Esophagus muscularis mucosa (tissue), 4 donors: ENCODE measurements around the gene NT5DC2. TPM values are rescaled to one million over a fixed set of nuclear protein-coding genes. Genes with fewer than 3 reads are reported as not detected.

ENCODE experiments used
- DNase-seq: peaks from one replicate; pipeline ENCODE4 v3.0.0-alpha.2; 2017; ENCODE audit errors: extremely low spot score
- H3K27ac ChIP-seq, 4 donors: fragments of 200-600 bp; sonication (generic); replicated peaks in 1 of 4; 1 replicate in 3 of 4; 2 replicates in 1 of 4; pipeline ENCODE4 v1.5.1; 2016 to 2019; ENCODE audit warnings: mild to moderate bottlenecking in 1 of 4
- H3K27me3 ChIP-seq, 4 donors: fragments of 200-600 bp; sonication (generic); one replicate each; pipeline versions ENCODE4 v1.5.1 to v1.6.0; 2016 to 2019
- H3K36me3 ChIP-seq, 4 donors: fragments of 200-600 bp; sonication (generic); one replicate each; pipeline ENCODE4 v1.5.1; 2016 to 2019
- H3K4me1 ChIP-seq, 4 donors: fragments of 200-600 bp; sonication (generic); one replicate each; pipeline ENCODE4 v1.5.1; 2016 to 2019
- H3K4me3 ChIP-seq, 4 donors: fragments of 200-600 bp; sonication (generic); 1 replicate in 2 of 4; 2 replicates in 2 of 4; pipeline ENCODE4 v1.5.1; 2016 to 2019; ENCODE audit warnings: mild to moderate bottlenecking in 4 of 4, moderate library complexity in 1 of 4
- H3K9me3 ChIP-seq, 4 donors: fragments of 200-600 bp; sonication (generic); 1 replicate in 3 of 4; 2 replicates in 1 of 4; pipeline ENCODE4 v1.5.1; 2016 to 2019
- CTCF ChIP-seq, 3 experiments: fragments of 200-600 bp in 2 of 3; fragments of 450-650 bp in 1 of 3; sonication (generic) in 2 of 3; IDR thresholded peaks; one replicate each; pipeline ENCODE4 v1.5.1; 2017 to 2019; ENCODE audit warnings: antibody characterized with exemption in 3 of 3, mild to moderate bottlenecking in 2 of 3, moderate library complexity in 1 of 3
- EP300 ChIP-seq: sonication (generic); formaldehyde crosslinking; IDR thresholded peaks from one replicate; pipeline ENCODE4 v1.6.1; 2017; ENCODE audit warnings: antibody characterized with exemption
- POLR2A ChIP-seq: fragments of 450-650 bp; IDR thresholded peaks from one replicate; pipeline ENCODE4 v1.6.1; 2017; ENCODE audit warnings: antibody characterized with exemption, moderate library complexity, mild to moderate bottlenecking, low read depth
- POLR2AphosphoS5 ChIP-seq, 2 donors: sonication (generic); formaldehyde crosslinking; IDR thresholded peaks; one replicate each; pipeline ENCODE4 v1.6.1; 2017; ENCODE audit warnings: antibody characterized with exemption in 2 of 2
- WGBS: methylation state at CpG from one replicate; pipeline ENCODE4 v1.1.5; 2018; 5-methylcytosine and 5-hydroxymethylcytosine counted together
- intact Hi-C: fragments of 100-400 bp; cut with DNase I; formaldehyde crosslinking; loops from one replicate; pipeline ENCODE4 v1.15.1; 2023
- total RNA-seq, 4 donors: library from RNA; depleted of rRNA; stranded (reverse); fragments of >200 nt; gene quantifications; one replicate each; pipeline versions ENCODE4 v1.1.0 to v1.2.1, GENCODE V29; 2016

NT5DC2 gene
- total RNA-seq, 4 donors from 2014 or later: 58.0 to 87.4 (median 72.9) TPM

DNA sequence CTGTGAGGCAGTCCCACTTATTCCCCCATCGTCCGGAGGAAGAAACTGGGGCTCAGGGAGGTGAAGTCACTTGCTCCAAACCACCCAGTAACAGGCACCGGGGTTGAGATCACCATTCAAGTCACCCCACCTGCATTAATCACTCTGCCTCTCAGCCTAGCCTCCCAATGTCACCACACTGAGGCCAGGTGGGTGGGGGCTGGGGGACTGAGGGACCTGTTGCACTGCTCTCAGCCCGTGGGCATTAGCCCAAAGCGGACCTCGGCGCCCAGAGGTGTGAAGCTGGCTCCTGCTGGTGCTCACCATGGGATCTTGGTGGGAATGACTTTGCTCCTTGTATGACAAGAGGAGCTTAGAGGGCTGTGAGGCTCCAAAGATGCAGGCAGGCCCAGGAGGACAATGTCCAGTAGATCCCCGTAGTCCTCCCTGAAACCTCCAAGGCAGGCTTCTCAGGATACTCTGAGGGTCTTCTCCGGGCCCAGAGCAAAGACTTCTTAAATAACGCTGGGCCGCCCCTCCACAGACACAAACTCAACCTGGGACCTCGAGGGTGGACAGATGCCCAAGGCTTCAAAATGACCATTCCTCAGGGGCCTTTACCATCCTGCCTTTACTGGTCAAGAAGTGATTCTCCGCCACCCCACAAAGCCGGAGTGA, 1.7 kb downstream of the NT5DC2 start:
- peaks cover 10 to 22% (median 21%) of the 10 kb centered on the region in 4 donors for H3K36me3 ChIP-seq
- no peaks in the 10 kb centered on the region for H3K9me3 ChIP-seq
- peaks cover 67 to 88% (median 78%) of the 10 kb centered on the region in 4 donors for H3K4me1 ChIP-seq
- WGBS: 88% methylated on average over 8 of the region's 14 CpGs
- peak overlapping the region; percentile 69 to 88 (median 76) for H3K4me3 ChIP-seq
- no peaks in the 10 kb centered on the region for H3K27me3 ChIP-seq
- H3K27ac ChIP-seq: peak overlapping the region; percentile 40 to 80 (median 75)
- intact Hi-C loops: loop anchor here (5.0 kb wide), 2 partner anchors 45 to 60 kb away; no protein-coding TSS in a partner anchor
- TF ChIP-seq EP300: no peak
- TF ChIP-seq CTCF (IDR thresholded peaks at IDR 0.05): no peak
- TF ChIP-seq POLR2AphosphoS5 (IDR thresholded peaks at IDR 0.05): no peak
- TF ChIP-seq POLR2A: no peak
- DNase-seq: no peak

DNA sequence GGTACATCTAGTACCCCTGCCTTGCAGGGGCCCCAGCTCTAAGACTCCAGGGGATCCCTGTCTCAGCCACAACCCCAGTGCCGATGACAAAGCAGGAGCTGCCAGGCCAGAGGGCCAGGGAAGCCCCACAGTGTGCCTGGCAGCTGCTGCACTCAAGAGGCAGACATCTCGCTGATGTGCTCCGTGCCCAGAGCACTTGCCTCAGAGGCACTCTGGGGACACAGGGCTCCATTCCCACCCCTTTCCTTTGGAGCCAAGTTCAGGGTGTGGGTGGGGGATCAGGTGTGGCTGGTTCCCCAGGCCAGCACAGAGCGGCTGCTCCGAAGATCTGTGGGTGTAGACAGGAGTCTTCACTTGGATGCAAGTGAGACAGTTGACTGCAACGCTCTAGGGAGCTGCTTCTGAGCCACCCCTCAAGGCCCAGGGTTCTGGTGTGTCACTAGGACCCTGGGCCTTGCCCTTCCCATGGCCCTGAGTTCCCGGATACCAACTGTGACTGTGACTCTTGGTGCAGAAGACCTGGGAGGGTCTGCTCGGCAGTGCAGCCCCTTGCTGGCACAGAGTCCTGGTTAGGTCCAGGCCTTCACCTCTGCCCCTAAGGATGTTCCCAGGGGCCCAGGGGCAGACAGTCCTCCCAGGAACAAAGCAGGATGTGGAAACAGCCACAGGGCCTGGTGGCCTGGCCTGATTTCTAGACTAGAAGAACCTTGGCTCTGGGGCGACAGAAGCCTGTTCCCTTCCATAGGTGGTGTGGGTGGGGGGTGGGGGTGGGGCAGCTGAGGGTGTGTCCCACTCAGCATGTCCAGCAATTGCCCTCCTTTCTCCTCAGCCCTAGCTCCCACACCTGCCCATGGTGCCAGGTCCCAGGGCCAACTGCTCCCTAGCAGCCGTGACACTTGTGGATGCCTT, 2.5 kb downstream of the NT5DC2 start:
- intact Hi-C loops: loop anchor here (5.0 kb wide), 2 partner anchors 44 to 59 kb away; no protein-coding TSS in a partner anchor
- H3K27me3 ChIP-seq: no peaks in the 10 kb centered on the region
- no peak overlapping the region for H3K4me3 ChIP-seq
- H3K36me3 ChIP-seq: peaks cover 15 to 29% (median 28%) of the 10 kb centered on the region in 4 donors
- H3K9me3 ChIP-seq: no peaks in the 10 kb centered on the region
- peak overlapping the region; percentile 66 to 80 (median 75) for H3K27ac ChIP-seq
- TF ChIP-seq POLR2AphosphoS5 (IDR thresholded peaks at IDR 0.05) (peak in 1 of 2 donors; percentile 6), POLR2A (no peak), EP300 (no peak), CTCF (IDR thresholded peaks at IDR 0.05) (no peak)
- H3K4me1 ChIP-seq: peaks cover 72 to 91% (median 79%) of the 10 kb centered on the region in 4 donors
- WGBS: 66% methylated on average over 6 of the region's 10 CpGs
- no peak for DNase-seq

DNA sequence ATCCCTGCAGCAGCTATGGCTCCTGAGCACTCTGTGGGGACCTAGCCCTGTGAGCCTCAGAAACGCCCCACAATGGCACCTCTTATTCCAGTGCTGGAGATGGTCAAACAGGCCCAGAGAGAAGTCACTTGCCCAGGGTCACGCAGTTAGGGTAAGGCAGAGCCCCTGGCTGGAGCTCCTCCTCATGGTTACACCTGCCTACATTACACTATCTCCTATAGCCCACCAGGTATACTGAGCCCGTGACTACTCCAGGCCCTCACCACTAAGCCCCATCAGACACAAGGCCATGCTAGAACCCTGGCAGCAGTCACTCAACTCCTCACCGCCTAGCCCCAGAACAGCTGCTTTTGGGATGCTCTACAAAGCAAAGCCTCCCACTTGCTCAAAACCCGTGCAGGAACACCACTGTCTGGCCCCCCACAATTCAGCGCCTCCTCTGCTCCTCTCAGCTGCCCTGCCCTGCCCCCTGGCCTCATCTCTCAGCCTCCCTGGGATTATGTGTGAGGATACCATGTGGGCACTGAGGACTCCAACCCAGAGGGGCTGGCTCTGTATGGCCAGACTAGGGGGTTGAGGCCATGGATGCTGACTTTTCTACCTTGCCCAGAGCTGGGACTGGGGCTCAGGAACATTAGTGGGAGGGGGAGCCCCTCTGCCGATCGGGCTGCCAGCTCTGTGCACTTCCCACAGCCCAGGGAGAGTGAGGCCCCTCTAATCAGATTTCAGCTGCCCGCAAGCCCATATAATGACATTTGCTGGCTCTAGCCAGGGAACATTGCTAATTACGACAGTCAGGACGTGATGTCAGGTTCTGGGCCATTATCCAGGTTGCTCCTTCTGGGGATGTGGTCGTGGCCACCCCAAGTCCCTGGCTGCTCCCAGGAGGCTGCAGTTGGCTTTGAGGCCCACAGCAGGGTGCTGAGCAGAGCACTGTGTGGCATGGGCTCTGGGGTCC, 4.0 kb downstream of the NT5DC2 start:
- Histone ChIP-seq H3K27me3 (no peaks in the 10 kb centered on the region), H3K9me3 (no peaks in the 10 kb centered on the region), H3K36me3 (peaks cover 15 to 33% (median 32%) of the 10 kb centered on the region in 4 donors), H3K4me1 (peaks cover 72 to 91% (median 81%) of the 10 kb centered on the region in 4 donors), H3K27ac (peak overlapping the region; percentile 66 to 80 (median 75)), H3K4me3 (no peak overlapping the region)
- 81% methylated on average over 7 of the region's 12 CpGs for WGBS
- DNase-seq: no peak
- intact Hi-C loops: loop anchor here (5.0 kb wide), 2 partner anchors 42 to 57 kb away; no protein-coding TSS in a partner anchor
- no peak for TF ChIP-seq EP300
- no peak for TF ChIP-seq CTCF (IDR thresholded peaks at IDR 0.05)
- TF ChIP-seq POLR2A: no peak
- TF ChIP-seq POLR2AphosphoS5 (IDR thresholded peaks at IDR 0.05): peak; percentile 56 to 71
